Left ventricle myocardium superior (tissue), 1 donor: Measurements from ENCODE around the gene KRTAP21-1. TPM values are rescaled to one million over a fixed set of nuclear protein-coding genes. Genes with fewer than 3 reads are reported as not detected.
"Not testable (repeated sequence)": the region's sequence is repeated elsewhere in the genome, so short reads cannot be mapped to it uniquely, and the experiment has no call there.

Source experiments
- ATAC-seq: fragments of 200-7000 bp; cut with Tn5 transposase; one replicate; pipeline ENCODE4 v1.9.1; 2020; ENCODE audit warnings: mild to moderate bottlenecking, moderate library complexity
- DNase-seq: peaks from one replicate; pipeline ENCODE4 v3.0.0-alpha.2; 2020
- intact Hi-C: fragments of 100-400 bp; cut with micrococcal nuclease; formaldehyde crosslinking; loops from one replicate; pipeline ENCODE4 v1.11.0; 2022
- long read RNA-seq: library from polyadenylated mRNA; unstranded; transcript quantifications from one replicate; pipeline ENCODE4 v2.0.0, GENCODE V29; 2021
- total RNA-seq: library from RNA; stranded (reverse); fragmentation: NEBNext Ultra II Directional; extraction: Animal tissue kit (Norgen Biotek cat#: 25700); gene quantifications from one replicate; pipeline ENCODE4 v1.2.1, GENCODE V29; 2021
- donor health status: DM: no; HTN: yes; CAD: no; lungs with severe emphysema.

Gene KRTAP21-1
- not detected for total RNA-seq
- long read RNA-seq: 0 reads

DNA sequence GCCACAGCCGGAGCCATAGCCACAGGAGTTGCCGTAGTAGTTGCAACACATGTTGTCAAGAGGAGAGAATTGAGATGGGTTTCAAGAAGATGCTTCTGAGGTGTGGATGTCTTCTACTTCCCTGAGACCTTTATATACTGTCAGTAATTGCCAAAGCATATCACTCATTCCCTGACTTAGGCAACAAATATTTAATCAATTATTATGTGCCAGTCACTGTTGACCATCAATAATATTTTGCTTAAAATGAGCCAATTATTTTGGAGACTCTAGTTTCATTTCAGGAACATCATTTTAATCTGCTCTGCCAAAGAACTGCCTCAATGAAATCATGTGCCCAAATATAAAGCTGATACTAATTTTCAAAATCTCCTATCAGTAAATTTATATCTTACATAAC lies at the start of gene KRTAP21-1:
KRTAP21-1 (minus strand) TSS at position 101 of the 400 bp plus-strand sequence; CDS start at position 51, 50 bp downstream.
- DNase-seq, intact Hi-C loops, ATAC-seq: not testable (repeated sequence)

DNA sequence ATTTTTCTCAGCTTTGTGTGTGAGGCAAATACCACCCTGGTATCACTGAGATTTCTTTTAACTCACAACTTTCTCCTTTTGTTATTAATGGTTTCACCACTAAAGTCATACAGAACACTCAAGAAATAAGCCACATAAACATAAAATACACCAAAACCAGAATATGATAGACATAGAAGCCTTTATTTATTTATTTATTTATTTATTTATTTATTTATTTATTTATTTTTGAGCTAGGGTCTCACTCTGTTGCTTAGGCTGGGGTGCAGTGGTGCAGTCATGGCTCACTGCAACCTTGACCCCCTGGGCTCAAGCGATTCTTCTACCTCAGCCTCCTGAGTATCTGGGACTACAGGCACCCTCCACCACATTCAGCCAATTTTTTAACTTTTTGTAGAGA lies 45.4 kb upstream of the KRTAP21-1 start:
- DNase-seq: no peak
- ATAC-seq: no peak
- intact Hi-C loops: no loop called here

DNA sequence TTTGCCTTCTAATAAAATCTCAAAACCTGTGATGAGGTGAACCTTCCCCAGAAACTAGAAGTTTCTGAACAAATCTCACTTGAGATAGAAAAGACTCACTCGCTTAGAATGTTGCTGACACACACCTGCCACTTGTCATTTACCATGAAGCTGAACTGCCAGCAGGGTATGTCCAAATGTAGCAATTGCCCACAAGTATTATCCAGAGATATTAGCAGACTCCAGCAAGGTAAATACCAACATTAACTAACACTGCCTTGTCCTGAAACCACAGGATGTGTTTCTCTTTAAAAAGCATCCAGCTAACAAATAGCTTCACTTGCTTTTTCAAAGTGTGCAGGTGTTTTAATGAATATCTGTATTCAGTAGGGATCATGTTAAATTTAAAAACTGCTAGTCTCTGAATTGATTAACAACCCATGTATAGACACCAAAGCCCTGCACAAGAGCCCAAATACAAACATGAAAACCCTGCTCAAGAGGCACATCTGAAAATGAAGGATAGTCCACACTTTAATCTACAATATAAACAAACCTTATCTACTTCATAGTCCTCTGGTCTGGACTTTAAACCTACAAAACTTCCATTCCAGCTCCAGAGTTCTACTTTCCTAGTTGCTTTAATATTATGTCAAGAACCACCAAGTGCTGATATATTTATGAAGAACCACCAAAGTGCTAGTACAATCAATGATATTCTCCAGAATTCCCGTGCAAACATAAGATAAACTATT lies 38.5 kb upstream of the KRTAP21-1 start:
- ATAC-seq: no peak
- DNase-seq: no peak
- intact Hi-C loops: no loop called here

DNA sequence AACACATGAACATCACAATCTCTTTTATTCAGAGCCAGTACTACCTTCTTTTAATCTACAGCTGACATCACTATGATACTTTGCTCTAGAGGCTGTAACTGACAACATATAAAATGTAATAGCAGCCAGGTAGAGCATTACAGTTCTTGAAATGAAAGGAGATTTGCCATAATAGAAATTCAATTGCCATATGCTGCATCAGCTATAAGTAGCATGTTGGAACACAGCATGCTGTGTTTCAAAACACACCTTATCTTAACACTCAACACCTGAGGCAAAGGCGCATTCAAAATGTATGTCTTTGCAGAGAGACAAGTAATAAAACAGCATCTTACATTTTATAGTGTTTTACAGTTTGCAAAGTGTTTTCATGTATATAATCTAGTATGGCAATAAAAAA lies 24.0 kb upstream of the KRTAP21-1 start:
- intact Hi-C loops: no loop called here
- DNase-seq (no peak), ATAC-seq (no peak)

DNA sequence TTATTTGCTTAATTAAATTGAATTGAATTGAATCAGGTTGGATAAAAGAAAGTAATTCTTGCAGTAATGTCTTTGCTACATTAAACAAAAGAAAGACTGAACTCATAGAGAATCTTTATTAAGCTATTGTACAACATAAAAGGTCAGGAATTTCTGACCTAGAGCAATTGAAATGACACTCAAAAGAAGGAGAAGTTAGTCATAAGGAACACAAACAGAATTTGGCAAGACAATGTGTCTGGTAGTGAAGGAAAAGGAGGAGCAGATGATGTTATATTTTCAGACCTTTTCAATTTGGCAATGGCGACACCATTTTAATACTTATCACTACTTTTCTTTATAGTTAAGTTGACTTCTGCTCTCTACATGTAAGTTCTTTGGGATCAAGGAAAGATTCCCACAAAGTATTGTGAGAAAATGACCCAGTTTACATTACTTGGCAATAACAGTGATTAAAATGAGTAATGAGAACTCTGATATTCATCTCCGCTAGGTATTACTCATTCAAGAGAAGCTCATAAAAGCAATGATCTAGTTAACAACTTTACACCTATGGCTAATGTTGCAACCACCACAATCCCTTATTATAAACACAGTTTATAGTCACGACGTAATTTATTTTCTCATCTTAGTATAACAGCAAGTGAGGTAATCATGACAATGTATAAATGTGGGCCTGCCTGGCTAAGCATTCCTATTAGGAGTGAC lies 14.7 kb upstream of the KRTAP21-1 start:
- intact Hi-C loops: no loop called here
- DNase-seq: no peak
- no peak for ATAC-seq

DNA sequence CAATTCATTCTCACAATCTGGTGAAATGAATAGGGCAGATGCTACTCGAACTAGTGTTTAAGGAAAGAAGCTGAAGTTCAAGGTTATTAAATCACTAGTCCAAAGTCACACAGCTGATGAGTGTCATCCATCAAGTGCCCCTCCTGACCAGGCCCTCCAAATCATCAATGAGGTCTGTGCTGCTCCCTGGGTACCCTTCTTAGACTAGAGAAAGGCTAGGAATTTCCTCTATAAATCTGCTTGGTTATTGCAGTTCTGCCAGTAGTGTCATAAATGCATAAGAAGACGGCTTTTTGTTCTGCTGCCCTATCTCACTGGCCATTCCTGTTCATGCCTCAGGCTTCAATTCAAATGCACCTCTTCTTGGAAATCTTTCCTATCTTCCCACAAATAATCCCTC lies 5.5 kb upstream of the KRTAP21-1 start:
- no peak for DNase-seq
- no peak for ATAC-seq
- intact Hi-C loops: no loop called here

DNA sequence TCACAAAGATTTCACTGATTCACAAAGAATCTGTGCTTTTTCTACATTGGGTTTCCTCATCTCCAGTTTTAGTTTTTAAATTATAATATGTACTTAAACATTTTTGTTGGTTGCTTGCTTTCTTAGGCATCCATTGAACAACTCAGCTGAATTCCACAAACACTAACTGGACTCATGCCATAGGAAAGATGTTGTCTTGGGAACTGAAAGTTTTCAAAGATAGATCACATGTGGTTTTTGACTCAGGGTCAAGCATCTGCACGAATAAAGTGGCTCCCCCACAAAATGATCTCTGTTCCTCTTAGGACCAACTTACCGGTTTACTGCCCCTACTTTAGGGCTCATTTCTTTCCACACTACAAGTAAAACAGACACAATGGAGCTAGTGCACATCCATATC lies 3.1 kb upstream of the KRTAP21-1 start:
- DNase-seq (no peak), ATAC-seq (no peak)
- intact Hi-C loops: no loop called here

DNA sequence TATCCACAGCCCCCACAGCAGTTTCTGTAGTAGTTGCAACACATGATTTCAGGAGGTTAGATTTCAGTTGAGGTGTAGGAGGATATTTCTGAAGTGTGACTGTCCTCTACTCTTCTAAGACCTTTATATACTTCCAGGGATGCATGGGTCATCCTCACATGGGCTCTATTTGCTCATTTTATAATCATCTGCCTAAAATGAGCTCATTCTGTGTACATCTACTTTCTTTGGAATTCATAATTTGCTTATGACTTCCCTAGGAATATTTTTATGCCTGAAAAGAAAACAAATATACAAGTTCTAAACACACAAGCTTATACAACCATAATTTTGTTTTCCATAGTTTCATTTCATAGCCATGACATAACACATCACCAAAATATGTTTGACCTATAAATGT lies 8.1 kb downstream of the KRTAP21-1 start, which contains the start of gene KRTAP21-2:
KRTAP21-2 (minus strand) TSS at position 101 of the 400 bp plus-strand sequence; CDS start at position 44, 57 bp downstream.
- DNase-seq: no peak
- intact Hi-C loops: no loop called here
- no peak for ATAC-seq

DNA sequence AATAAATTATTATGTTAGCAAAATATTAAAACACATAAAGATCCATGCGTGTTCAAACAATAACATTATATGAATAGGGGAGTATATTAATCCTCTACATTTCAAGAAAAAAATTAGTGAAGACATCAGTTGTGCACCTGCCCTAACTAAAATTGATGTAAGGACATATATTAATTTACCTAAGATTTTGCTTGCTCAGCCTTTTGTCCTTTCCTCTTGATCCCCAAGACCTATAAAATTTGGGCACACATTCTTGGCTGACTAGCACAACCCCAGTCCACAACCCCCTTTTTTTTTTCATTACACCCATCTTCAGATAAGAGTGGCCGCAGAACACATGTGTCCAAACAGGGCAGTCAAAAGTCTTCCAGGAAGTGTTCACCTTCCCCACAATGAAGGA lies 14.8 kb downstream of the KRTAP21-1 start:
- DNase-seq: no peak
- no peak for ATAC-seq
- intact Hi-C loops: no loop called here

DNA sequence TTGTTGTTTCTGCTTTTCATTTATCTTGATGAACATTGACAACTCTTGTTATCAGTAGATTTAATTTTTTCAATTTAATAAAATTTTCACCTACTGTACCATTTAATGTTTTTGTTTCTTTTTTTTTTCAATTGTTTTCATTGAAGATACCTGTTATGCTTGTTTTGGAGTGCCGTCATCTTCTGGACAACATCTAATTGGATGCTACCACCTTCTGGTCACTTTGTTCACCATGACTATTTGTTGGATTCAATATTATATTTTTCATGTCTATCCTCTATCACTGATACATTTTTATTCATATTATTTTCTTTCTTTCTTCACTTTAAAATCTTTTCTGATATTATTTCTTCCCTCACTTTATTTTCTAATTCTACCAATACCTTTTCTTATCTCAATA lies 22.2 kb downstream of the KRTAP21-1 start:
- intact Hi-C loops: loop anchor here (2.0 kb wide), 1 partner anchor 288 kb away; no protein-coding TSS in a partner anchor
- DNase-seq (no peak), ATAC-seq (no peak)

DNA sequence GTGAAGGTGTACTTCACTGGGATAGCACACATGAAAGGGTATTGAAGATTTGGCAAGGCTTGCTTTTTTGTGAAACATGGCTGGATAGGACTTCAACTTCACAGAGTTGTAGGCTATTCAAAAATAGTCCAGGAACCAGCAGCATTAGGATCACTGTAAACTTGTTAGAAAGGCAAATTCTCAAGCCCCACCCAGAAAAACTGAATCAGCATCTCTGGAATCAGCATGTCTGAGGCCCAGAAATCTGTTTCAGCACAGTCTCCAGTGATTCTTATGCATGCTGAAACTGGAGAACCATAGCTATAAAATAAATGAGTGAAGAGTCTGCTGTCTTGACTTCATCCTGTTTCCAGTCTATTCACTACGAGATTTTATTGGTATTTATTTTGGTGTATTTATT lies 28.5 kb downstream of the KRTAP21-1 start:
- ATAC-seq: no peak
- intact Hi-C loops: no loop called here
- no peak for DNase-seq

DNA sequence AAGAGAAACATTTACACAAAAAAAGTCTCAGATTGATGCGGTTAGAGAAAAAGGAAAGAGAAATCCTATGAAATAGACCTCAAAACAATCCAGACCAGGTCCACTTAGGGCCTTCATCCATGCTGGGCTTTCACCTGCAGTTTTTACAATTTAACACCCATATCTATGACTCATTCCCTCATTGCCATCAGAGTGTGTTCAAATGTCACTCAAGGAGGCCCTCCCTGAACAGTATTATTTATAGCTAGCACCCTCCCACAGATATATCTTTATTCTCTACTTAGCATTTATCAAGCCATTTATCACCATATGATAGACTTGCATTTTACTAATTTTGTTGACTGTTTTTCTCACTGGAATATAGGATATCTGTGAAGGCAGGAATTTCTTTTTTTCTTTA lies 35.8 kb downstream of the KRTAP21-1 start:
- DNase-seq: no peak
- intact Hi-C loops: no loop called here
- peak; percentile 48 for ATAC-seq

DNA sequence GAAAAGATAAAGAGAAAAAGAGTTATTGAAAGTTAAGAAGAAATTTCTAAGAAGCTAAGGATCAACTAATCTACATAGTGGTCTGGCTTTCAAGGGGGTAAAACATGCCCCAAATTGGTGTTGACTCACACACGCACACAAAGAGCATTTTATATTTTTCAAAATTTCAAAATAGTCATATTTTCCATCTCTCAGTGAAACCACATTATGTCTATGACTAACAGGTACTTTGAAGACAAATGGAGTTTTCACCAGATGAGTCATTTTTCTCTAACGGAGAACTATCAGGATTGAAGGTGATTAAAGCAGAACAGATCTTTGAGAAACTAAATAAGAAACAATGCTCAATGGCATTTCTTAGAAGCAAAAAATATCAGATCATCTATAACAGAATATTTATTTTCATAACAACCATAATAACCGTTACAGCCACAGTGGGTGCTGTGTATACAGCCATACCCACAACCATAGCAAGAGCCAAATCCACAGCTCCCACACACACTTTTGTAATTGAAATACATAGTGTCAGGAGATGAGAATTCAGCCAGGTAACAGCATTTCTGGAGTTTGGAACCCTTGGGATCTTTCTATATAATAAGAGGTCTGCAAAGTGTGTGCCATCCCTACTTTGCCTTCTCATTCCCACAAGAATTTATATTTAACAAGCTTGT lies 36.9 kb downstream of the KRTAP21-1 start, which contains the start of gene KRTAP21-3:
KRTAP21-3 (minus strand) TSS at position 539 of the 671 bp plus-strand sequence; CDS start at position 521, 18 bp downstream.
- intact Hi-C loops: no loop called here
- DNase-seq: no peak
- ATAC-seq: no peak

DNA sequence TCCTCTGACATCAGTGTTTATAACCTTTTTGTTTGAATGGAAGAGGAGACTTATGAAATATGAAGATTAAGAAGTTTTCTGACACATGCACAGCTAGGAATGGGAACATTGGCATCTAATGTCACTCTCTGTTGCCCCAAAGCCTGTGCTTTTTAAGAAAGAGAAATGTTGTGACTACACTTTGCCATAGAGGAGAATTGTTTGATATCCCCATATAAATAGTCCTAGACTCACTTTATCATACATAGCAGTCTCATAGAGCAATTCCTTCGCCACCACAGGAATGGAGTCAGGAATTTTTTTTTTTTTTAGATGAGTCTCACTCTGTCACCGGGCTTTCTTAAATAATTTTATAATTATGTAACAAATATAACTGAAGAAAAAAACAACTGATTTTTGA lies 38.1 kb downstream of the KRTAP21-1 start:
- no peak for ATAC-seq
- intact Hi-C loops: no loop called here
- no peak for DNase-seq

DNA sequence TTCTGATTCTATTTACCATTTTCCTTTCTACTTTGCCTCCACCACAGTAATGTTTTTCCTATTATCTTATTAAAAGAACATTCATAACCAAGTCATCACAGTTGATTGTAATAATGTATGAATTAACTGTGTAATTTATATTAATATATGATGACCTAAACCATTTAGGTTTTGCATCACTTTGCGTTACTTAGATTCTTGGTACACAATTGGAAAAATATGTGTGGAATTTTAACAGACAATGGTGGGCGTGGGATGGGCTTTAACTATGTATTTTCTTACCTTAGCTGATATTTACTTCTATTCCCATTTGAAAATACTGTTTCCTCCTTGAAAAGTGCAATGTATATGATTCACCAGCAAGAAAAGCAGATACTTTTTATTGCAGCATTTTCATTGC lies 40.3 kb downstream of the KRTAP21-1 start:
- no peak for DNase-seq
- intact Hi-C loops: no loop called here
- no peak for ATAC-seq

DNA sequence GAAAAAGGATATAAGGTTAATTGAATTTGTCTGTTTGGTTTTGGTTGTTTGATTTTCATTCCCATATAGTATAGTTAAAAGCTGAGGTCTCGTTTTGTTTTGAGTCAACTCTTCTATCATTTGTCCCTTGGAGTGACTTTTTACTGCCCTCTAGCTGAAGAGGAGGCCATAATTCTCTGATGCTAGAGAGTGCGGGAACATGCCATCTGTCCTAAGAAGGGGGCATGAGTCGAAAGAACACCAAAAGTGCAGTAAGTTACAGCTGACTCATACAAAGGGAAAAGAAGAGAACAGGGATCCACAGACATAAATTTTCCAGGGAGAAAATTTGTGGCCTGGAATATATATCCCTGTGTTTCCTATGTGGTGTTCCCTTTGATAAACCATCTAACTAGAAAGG lies 40.8 kb downstream of the KRTAP21-1 start:
- no peak for ATAC-seq
- intact Hi-C loops: no loop called here
- DNase-seq: no peak

DNA sequence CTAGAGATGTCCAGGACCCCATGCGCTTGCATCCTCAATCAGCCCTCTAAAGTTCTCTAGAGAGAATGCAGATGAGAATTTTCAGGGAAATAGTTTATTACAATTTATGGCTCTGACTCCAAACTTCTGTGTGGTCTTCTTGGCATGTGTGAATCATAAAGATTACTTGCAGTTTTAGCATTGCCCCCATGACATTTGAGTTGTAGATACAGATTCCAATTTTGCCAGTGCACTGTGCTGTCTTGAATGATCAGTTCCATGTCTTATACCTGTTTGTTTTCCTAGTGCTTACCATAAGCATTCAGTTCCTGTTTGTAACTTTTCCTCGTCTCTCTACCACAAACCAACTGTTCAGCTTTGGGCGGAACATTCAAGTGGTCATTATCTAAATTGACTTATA lies 41.5 kb downstream of the KRTAP21-1 start:
- no peak for ATAC-seq
- DNase-seq: no peak
- intact Hi-C loops: no loop called here

DNA sequence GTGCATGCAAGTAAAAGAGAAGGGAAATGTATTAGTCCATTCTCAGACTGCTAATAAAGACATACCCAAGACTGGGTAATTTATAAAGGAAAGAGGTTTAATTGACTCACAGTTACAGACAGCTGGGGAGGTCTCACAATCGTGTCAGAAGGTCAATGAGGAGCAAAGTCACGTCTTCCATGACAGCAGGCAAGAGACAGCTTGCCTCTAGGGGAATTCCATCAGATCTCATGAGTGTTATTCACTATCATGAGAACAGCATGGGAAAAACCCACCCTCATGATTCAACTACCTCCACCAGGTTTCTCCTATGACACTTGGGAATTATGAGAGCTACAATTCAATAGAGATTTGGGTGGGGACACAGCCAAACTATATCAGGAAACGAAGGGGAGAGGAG lies 44.7 kb downstream of the KRTAP21-1 start:
- DNase-seq (no peak), ATAC-seq (no peak)
- intact Hi-C loops: no loop called here

DNA sequence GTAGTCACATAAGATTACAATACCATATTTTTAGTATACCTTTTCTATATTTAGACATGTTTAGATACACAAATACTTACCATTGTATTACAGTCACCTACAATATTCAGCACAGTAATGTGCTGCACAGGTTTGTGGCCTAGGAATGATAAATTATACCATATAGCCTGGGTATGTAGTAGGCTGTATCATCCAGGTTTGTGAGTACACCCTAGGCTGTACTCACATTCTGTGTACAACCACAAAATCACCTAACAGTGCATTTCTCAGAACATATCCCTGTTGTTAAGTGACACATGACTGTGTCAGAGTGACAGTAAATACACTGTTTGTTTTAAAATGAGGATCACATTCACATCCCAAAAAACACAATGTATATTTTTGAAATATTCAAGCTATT lies 47.8 kb downstream of the KRTAP21-1 start:
- no peak for DNase-seq
- intact Hi-C loops: no loop called here
- no peak for ATAC-seq
